Common myeloid progenitor, CD34-positive (primary cell): Measurements from ENCODE around the gene RPS5.
A peak's percentile ranks its signal among the peaks of the same experiment; 100 is the strongest.

Source experiments
- CTCF ChIA-PET: fragments of 350-600 bp; sonication (Branson Sonifier 250); formaldehyde crosslinking; loops from one replicate; lab custom pipeline; 2021; ENCODE audit warnings: antibody characterized with exemption; lab: Charles Lee
- POLR2A ChIA-PET: fragments of 350-600 bp; sonication (Branson Sonifier 250); formaldehyde crosslinking; loops from one replicate; lab custom pipeline; 2021; ENCODE audit warnings: antibody characterized with exemption; lab: Charles Lee
- DNase-seq, 3 donors: peaks; one replicate each; pipeline versions ENCODE4 v3.0.0 to v3.0.0-alpha.2; 2013
- H3K27ac ChIP-seq, 2 experiments: 1 replicate in 1 of 2; 2 replicates in 1 of 2; pipeline ENCODE4 v1.7.0; 2013; ENCODE audit warnings: inconsistent platforms in 2 of 2, low read length in 2 of 2, mild to moderate bottlenecking in 2 of 2, low read depth in 1 of 2, moderate library complexity in 1 of 2; ENCODE audit not compliant: severe bottlenecking in 2 of 2, insufficient read depth in 1 of 2, poor library complexity in 1 of 2
- H3K27me3 ChIP-seq, 5 experiments: replicated peaks in 2 of 5; 1 replicate in 3 of 5; 2 replicates in 2 of 5; pipeline versions ENCODE4 v1.6.1 to v1.7.0; 2013; ENCODE audit warnings: low read length in 4 of 5, mild to moderate bottlenecking in 2 of 5, moderate library complexity in 2 of 5, inconsistent platforms in 1 of 5; ENCODE audit not compliant: insufficient read depth in 5 of 5, control insufficient read depth in 4 of 5
- H3K36me3 ChIP-seq, 4 experiments: 1 replicate in 2 of 4; 2 replicates in 2 of 4; pipeline versions ENCODE4 v1.6.1 to v1.7.0; 2013; ENCODE audit warnings: low read length in 3 of 4, control low read depth in 1 of 4, mild to moderate bottlenecking in 1 of 4; ENCODE audit not compliant: control insufficient read depth in 4 of 4, insufficient read depth in 4 of 4
- H3K4me1 ChIP-seq, 4 experiments: 1 replicate in 3 of 4; 2 replicates in 1 of 4; pipeline versions ENCODE4 v1.6.1 to v1.7.1; 2013; ENCODE audit warnings: low read length in 3 of 4, mild to moderate bottlenecking in 3 of 4, control low read depth in 1 of 4, inconsistent platforms in 1 of 4, moderate library complexity in 1 of 4; ENCODE audit not compliant: control insufficient read depth in 4 of 4, insufficient read depth in 4 of 4; ENCODE audit errors: control extremely low read depth in 1 of 4
- H3K4me3 ChIP-seq, 7 experiments: 1 replicate in 4 of 7; 2 replicates in 3 of 7; pipeline versions ENCODE4 v1.5.1 to v1.7.0; 2013; ENCODE audit warnings: mild to moderate bottlenecking in 7 of 7, low read length in 6 of 7, moderate library complexity in 6 of 7, inconsistent platforms in 2 of 7, low read depth in 2 of 7, control low read depth in 1 of 7; ENCODE audit not compliant: insufficient read depth in 4 of 7, control insufficient read depth in 1 of 7; ENCODE audit errors: extremely low read depth in 1 of 7
- H3K9me3 ChIP-seq, 5 experiments: 1 replicate in 4 of 5; 2 replicates in 1 of 5; pipeline versions ENCODE4 v1.6.1 to v1.7.1; 2013; ENCODE audit warnings: low read length in 4 of 5, mild to moderate bottlenecking in 2 of 5, inconsistent platforms in 1 of 5, low read depth in 1 of 5, moderate library complexity in 1 of 5; ENCODE audit not compliant: control insufficient read depth in 4 of 5, insufficient read depth in 2 of 5; ENCODE audit errors: control extremely low read depth in 1 of 5
- WGBS: methylation state at CpG from one replicate; pipeline ENCODE4 v1.1.5; 2013; ENCODE audit not compliant: insufficient coverage; 5-methylcytosine and 5-hydroxymethylcytosine counted together

Gene RPS5

DNA sequence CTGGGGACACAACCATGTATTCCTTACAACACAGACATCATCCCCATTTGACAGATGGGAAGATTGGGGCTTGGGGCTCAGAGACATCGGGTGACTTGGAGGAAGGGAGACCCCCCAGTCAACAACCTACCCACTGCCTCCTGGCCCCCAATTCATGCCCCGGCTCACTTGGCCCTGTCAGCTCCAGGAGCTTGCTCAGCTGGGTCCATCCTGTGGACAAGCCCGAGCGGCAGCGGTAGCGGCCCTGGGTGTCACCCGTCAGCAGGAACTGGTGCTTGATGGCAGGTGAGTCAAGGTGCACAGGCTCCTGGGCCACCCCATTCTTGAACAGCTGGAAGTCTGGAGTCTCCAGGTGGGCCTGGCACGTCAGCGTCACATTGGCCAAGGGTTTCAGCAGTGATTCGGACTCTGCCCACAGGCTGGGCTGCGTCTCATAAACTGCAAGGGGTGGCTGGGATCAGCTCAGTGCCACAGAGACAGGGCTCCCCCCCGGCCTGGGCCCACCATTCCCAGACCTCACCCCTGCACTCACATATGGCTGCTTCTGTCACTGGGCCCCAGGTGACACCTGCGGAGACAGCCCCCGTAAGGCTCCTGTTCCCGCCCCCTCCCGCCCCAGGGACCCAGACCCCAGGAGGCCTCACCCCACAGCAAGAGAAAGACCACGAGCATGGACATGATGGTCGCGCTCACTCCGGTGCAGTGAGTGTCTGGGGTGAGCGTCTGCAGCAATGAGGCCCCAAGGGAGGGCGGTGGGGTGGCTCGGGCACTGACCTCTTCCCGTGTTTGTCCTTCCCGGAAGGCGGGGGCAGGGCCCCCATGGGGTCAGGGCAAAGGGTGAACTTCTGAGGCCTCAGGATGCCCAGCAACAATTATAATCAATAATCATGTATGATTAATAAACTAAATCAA, 34.1 kb upstream of the RPS5 start, which contains the start of gene A1BG:
Gene A1BG (minus strand): TSS at position 733 of the 912 bp plus-strand sequence. CDS start 55 bp downstream, at position 678.
- POLR2A ChIA-PET = no interaction called here
- Histone ChIP-seq H3K27me3 (peaks cover 0 to 7% (median 0%) of the 10 kb centered on the region in 5 experiments), H3K9me3 (peaks cover 0 to 4% (median 0%) of the 10 kb centered on the region in 5 experiments), H3K4me1 (peaks cover under 1 to 33% (median 16%) of the 10 kb centered on the region in 4 experiments), H3K36me3 (peaks cover 0 to 13% (median 2%) of the 10 kb centered on the region in 4 experiments), H3K27ac (no peak within 1 kb of the TSS), H3K4me3 (no peak within 1 kb of the TSS)
- DNase-seq = no peak
- WGBS = 95% methylated on average over 17 of the region's 26 CpGs
- CTCF ChIA-PET = interaction anchor here (0.6 kb wide), 1 partner anchor 528 kb away, joined by 3 read pairs; no protein-coding TSS in a partner anchor

DNA sequence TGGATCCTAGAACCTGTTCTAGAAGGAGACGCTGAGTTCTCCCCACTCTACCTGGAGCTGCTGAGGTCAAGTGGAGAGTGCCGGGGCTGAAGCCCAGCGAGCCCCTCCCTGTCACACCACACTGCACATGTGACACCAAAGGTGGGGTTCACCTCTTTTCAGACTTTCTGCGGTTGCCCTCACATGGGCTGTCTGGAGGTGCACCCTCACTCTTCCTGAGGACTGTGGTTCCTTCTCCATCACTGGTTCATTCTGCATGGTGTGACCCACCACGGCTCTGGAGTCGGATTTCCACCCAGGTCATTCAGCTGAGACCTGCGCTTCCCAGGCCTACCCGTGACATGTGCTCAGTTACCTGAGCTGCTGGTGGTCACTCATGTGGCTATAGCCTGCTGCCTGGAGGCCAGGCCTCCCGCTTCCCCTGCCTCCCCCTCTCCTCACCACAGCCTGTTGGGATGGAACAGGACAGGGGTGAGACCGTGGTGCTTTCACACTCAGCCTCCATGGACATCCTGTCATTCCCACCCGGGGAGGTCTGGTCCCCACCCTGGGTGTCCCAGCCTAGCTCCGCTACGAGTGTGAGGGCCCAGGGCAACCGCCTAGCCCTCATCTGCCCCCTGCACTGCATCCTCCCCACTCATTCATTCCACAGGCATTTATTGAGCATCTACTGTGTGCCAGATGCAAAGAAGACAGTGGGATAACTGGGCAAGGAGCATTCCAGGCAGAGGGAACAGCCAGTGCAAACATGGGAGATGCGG, 33.2 kb upstream of the RPS5 start:
- H3K4me3 ChIP-seq = no peak overlapping the region
- H3K36me3 ChIP-seq = peaks cover 0 to 13% (median 3%) of the 10 kb centered on the region in 4 experiments
- ChIA-PET POLR2A (no interaction called here), CTCF (interaction anchor here (0.6 to 1.5 kb wide), 2 partner anchors 19 to 529 kb away, joined by 3 to 4 read pairs; no protein-coding TSS in a partner anchor)
- peaks cover 0 to 7% (median 0%) of the 10 kb centered on the region in 5 experiments for H3K27me3 ChIP-seq
- WGBS = 99% methylated on average over 7 of the region's 15 CpGs
- DNase-seq = no peak
- no peak overlapping the region for H3K27ac ChIP-seq
- peaks cover 0 to 30% (median 15%) of the 10 kb centered on the region in 4 experiments for H3K4me1 ChIP-seq
- H3K9me3 ChIP-seq = peaks cover 0 to 4% (median 0%) of the 10 kb centered on the region in 5 experiments

DNA sequence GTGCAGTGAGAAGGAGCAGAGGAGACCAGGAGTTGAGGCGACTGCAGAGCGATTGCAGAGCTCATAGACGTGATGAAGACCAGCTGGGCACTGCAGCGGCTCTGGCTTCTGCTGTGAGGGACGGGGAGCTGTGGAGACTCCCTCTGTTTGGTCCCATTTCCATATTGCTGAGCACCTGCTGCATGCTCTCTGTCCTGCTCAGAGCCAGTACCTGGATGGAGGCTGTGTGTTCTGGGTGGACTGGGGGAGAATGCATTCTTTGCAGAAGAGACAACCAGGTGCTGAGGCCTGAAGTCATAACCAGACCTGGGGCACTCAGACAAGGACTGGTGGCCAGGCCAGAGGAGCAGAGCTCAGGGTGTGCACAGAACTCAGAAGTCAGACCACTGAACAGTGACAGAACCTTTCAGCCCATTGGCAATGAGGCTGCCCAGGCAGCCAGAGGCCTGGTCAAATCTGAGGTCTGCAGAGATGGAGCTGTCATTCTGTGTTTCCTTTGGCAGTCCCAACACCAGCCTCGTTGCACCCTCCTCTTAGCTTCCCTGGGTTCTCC, 32.5 kb upstream of the RPS5 start:
- Histone ChIP-seq H3K27me3 (peaks cover 0 to 7% (median 0%) of the 10 kb centered on the region in 5 experiments), H3K36me3 (peaks cover 0 to 13% (median 3%) of the 10 kb centered on the region in 4 experiments), H3K27ac (no peak overlapping the region), H3K4me3 (no peak overlapping the region), H3K4me1 (peaks cover 0 to 30% (median 15%) of the 10 kb centered on the region in 4 experiments), H3K9me3 (peaks cover 0 to 4% (median 0%) of the 10 kb centered on the region in 5 experiments)
- 93% methylated on average over 6 of the region's 6 CpGs for whole genome bisulfite sequencing
- DNase-seq = no peak
- ChIA-PET POLR2A (no interaction called here), CTCF (interaction anchor here (1.5 kb wide), 1 partner anchor 19 kb away, joined by 4 read pairs; no protein-coding TSS in a partner anchor)

DNA sequence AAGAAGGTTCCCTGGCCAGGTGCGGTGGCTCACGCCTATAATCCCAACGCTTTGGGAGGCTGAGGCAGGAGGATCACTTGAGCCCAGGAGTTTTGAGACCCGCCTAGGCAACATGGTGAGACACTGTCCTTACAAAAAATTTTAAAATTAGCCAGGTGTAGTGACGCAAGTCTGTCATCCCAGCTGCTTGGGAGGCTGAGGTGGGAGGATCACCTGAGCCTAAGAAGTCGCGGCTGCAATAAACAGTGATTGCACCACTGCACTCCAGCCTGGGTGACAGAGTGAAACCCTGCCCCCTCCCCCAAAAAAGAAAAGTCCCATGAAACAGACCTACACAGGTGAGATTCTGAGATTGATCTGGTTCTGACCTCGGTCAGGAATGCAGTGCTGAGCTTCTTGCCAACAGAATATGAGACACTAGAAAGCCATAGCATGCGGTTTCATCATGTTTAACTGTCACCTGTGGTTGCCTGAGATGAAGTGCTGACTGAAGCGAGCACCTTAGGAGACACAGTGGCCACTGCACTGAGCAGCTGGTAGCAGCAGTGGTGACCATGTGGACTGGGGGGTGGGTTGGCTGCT, 31.8 kb upstream of the RPS5 start:
- Histone ChIP-seq H3K36me3 (peaks cover 0 to 11% (median 3%) of the 10 kb centered on the region in 4 experiments), H3K4me3 (no peak overlapping the region), H3K4me1 (peaks cover 0 to 29% (median 11%) of the 10 kb centered on the region in 4 experiments), H3K27me3 (peaks cover 0 to 7% (median 0%) of the 10 kb centered on the region in 5 experiments), H3K9me3 (peaks cover 0 to 4% (median 0%) of the 10 kb centered on the region in 5 experiments), H3K27ac (no peak overlapping the region)
- no peak for DNase-seq
- WGBS = 96% methylated on average over 10 of the region's 10 CpGs
- POLR2A ChIA-PET = interaction anchor here (0.7 kb wide), 1 partner anchor 127 kb away, joined by 3 read pairs; the partner anchor contains the start of gene ZNF544
- CTCF ChIA-PET = interaction anchor here (1.4 to 1.5 kb wide), 2 partner anchors 8 to 18 kb away, joined by 4 to 5 read pairs; no protein-coding TSS in a partner anchor

DNA sequence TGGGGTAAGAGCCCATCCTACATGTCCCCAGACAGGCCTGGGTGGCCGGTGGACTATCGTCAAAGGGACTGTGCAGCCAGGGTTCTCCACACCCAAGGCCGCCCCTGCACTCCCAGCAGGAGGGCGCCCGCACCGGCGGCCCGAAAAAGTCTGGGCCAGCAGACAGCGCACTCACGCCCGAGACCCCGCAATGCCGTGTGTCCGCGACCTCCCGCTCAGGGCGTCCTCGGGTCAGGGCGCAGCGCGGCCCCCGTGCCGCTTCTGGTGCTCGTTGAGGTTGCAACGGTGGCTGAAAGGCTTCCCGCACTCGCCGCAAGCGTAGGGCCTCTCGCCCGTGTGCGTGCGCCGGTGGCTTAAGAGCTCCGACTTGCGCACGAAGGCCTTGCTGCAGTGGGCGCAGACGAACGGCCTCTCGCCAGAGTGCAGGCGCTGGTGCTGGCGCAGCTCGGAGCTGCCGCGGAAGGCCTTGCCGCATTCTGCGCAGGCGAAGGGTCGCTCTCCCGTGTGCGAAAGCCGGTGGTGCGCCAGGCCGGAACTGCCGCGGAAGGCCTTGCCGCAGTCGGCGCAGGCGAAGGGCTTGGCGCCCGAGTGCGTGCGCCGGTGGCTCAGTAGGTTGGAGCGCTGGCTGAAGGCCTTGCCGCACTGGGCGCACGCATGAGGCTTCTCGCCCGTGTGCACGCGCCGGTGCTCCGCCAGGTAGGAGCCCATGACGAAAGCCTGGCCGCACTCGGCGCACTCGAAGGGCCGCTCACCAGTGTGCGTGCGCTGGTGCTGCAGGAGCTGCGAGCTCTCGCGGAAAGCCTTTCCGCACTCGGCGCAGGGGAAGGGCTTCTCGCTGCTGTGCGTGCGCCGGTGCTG, 30.9 kb upstream of the RPS5 start:
- Histone ChIP-seq H3K27me3 (peaks cover 0 to 7% (median 0%) of the 10 kb centered on the region in 5 experiments), H3K4me1 (peaks cover 0 to 27% (median 11%) of the 10 kb centered on the region in 4 experiments), H3K36me3 (peaks cover 0 to 6% (median 3%) of the 10 kb centered on the region in 4 experiments), H3K27ac (no peak overlapping the region), H3K4me3 (peak overlapping the region in 5 of 7 experiments; percentile 33 to 75 (median 66)), H3K9me3 (peaks cover 0 to 4% (median 0%) of the 10 kb centered on the region in 5 experiments)
- ChIA-PET CTCF (interaction anchor here (0.7 to 1.4 kb wide), 2 partner anchors 9 to 42 kb away, joined by 3 to 5 read pairs; no protein-coding TSS in a partner anchor), POLR2A (interaction anchor here (0.7 to 1.7 kb wide), 2 partner anchors 9 to 128 kb away, joined by 3 to 8 read pairs; partner anchors contain the start of gene ZNF544)
- DNase-seq = peak; percentile 70 to 85 (median 80)
- 19% methylated on average over 93 of the region's 94 CpGs for WGBS
